Activated CD8-positive, alpha-beta memory T cell treated with anti-CD3 and anti-CD28 coated beads for 36 hours (primary cell): ENCODE measurements around the gene TUSC2. TPM values are rescaled to one million over a fixed set of nuclear protein-coding genes. Genes with fewer than 3 reads are reported as not detected.

ENCODE experiments used
- CTCF ChIA-PET: fragments of 350-600 bp; sonication (Branson Sonifier 250); formaldehyde crosslinking; loops from one replicate; lab custom pipeline; 2021; ENCODE audit warnings: antibody characterized with exemption; lab: Charles Lee
- POLR2A ChIA-PET: fragments of 350-600 bp; sonication (Branson Sonifier 250); formaldehyde crosslinking; loops from one replicate; lab custom pipeline; 2021; ENCODE audit warnings: antibody characterized with exemption; lab: Charles Lee
- total RNA-seq, 2 experiments: library from RNA; stranded (reverse); gene quantifications; one replicate each; pipeline ENCODE4 v1.2.3, GENCODE V29; 2021

Gene TUSC2
- total RNA-seq, 2 experiments from 2014 or later = 33.6 TPM

DNA sequence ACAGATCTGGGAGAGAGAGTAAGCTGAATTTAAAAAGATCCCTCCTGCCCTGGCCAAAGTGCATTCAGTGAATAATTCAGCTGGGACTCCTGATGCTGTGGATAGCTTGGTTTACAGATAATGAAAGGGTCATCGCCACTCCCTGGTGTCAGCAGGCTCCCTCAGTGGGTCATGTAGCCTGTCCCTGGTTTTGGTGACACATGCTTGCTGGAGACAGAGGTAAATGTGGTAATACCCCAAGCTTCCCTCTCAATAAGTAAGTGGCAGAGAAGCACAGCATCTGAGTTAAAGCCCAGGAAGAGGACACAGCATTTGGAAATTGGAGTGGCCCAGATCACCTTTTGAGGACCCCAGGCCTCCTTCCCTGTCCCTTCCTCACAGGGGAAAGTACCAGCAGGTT, 29.5 kb upstream of the TUSC2 start:
- CTCF ChIA-PET = interaction anchor here (1.1 to 1.8 kb wide), 2 partner anchors 10 to 16 kb away, joined by 3 to 12 read pairs; partner anchors contain the start of gene RASSF1
- POLR2A ChIA-PET = interaction anchor here (1.0 to 1.4 kb wide), 2 partner anchors 16 to 20 kb away, joined by 4 to 5 read pairs; partner anchors contain the start of gene RASSF1

DNA sequence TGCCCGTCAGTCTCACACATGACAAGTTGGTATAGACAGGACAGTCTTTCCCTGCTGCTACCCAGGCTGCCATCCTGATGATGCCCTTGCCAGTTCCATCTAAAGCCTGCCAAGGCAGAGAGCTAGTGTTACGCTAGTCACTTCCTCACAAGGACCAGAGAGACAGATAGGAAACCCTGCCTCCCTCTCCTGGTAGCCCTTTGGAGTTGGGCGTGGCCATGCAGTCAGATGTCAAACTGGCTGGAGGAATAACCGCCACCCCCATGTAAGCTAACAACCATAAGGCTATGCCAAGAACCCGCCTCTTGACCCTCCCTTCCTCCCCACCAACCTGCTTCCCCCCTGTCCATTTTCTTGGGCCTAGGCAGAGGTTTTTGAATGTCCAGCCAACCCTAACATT, 28.5 kb upstream of the TUSC2 start:
- POLR2A ChIA-PET = interaction anchor here (1.4 to 1.5 kb wide), 2 partner anchors 12 to 16 kb away, joined by 3 to 5 read pairs; partner anchors contain the start of gene RASSF1

GRCh38 chr3:50355829-50356552, 28.0 kb upstream of the TUSC2 start:
- ChIA-PET POLR2A (interaction anchor here (1.4 to 1.5 kb wide), 2 partner anchors 11 to 15 kb away, joined by 3 to 5 read pairs; partner anchors contain the start of gene RASSF1), CTCF (interaction anchor here (1.8 kb wide), 1 partner anchor 8 kb away, joined by 12 read pairs; no protein-coding TSS in a partner anchor)

More for the DNA sequence above, 28.5 kb upstream of the TUSC2 start:
- CTCF ChIA-PET = interaction anchor here (0.6 to 1.8 kb wide), 2 partner anchors 9 to 17 kb away, joined by 4 to 12 read pairs; no protein-coding TSS in a partner anchor

- ChIA-PET POLR2A (no interaction called here), CTCF (interaction anchor here (1.1 kb wide), 1 partner anchor 187 kb away, joined by 3 read pairs; no protein-coding TSS in a partner anchor)
Observed at GRCh38 chr3:50354850-50355249, 26.8 kb upstream of the TUSC2 start.

DNA sequence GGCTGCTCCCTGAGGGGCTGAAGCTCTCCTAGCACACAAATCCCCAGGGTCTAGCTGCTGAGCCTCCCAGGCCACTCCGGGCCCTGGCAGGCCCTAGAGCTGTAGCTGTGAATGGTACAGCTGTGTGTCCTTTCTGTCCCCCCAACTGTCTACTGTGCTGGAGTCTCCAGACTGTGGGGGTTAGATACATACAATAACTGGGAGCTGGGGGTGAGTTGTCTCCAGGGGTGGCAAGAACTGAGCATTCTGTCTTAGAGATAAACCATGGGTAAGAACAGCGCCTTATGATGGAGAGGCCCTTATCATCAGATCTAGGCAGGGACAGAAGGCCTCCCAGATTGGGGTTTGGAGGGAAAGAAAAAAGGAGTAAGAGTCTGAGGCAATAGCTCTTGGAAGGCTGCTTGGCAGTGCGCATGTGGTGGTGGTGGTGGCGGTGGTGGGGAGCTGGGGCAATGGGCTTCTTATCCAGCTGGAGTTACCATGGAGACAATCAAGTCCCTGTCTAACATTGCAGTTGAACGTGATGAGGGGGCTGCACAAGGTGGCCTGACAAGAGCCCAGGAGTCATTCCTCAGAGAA, 26.3 kb upstream of the TUSC2 start:
- CTCF ChIA-PET = interaction anchor here (1.1 kb wide), 1 partner anchor 188 kb away, joined by 3 read pairs; no protein-coding TSS in a partner anchor
- POLR2A ChIA-PET = interaction anchor here (1.1 kb wide), 1 partner anchor 11 kb away, joined by 3 read pairs; no protein-coding TSS in a partner anchor

- CTCF ChIA-PET = interaction anchor here (0.7 to 0.9 kb wide), 3 partner anchors 13 to 35 kb away, joined by 3 to 5 read pairs (median 4); partner anchors contain the start of gene RASSF1
Observed at GRCh38 chr3:50353245-50354004, 25.4 kb upstream of the TUSC2 start.

DNA sequence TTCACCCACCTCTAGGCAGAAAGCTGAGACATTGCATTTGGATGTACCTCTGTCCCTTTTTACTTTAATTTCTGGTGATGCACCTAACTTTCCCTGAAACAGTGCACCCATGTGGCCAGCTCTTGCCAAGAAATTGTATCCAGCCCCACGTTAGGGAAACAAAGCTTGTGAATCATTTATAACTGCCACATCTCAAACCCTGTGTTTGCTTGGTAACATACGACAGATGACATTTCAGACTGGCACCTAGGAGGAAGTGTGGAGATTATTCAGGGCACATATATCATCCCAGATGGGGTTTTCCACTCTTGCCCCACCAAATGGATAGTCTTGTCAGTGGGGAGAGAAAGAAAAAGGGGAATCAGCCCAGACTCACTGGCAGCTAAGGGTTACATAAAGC, 24.8 kb upstream of the TUSC2 start:
- CTCF ChIA-PET = interaction anchor here (0.7 to 0.9 kb wide), 3 partner anchors 12 to 35 kb away, joined by 3 to 5 read pairs (median 4); partner anchors contain the start of gene RASSF1
- POLR2A ChIA-PET = interaction anchor here (0.6 to 4.1 kb wide), 3 partner anchors 15 to 306 kb away, joined by 3 to 28 read pairs (median 4); partner anchors contain the start of gene IFRD2

More at GRCh38 chr3:50353245-50354004, 25.4 kb upstream of the TUSC2 start:
- POLR2A ChIA-PET = interaction anchor here (1.1 kb wide), 1 partner anchor 12 kb away, joined by 3 read pairs; no protein-coding TSS in a partner anchor

DNA sequence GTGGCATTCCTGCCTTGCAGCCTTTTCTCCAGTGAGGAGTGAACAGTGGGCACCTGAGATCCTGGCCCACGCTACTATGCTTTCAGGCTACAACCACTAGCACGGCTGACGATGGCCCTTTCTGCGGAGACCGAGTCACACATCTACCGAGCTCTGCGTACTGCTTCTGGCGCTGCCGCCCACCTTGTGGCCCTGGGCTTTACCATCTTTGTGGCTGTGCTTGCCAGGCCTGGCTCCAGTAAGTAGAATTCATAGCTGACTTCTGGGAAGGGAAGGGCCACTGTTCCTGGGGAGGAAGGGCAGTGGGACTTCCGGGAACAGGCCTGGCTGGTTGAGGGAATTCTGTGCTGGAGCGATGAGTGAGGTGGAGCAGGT, 23.3 kb upstream of the TUSC2 start:
- CTCF ChIA-PET = interaction anchor here (1.1 to 5.1 kb wide), 3 partner anchors 8 to 95 kb away, joined by 3 to 35 read pairs (median 4); partner anchors contain the start of gene TMEM115
- POLR2A ChIA-PET = interaction anchor here (0.9 to 4.1 kb wide), 4 partner anchors 10 to 23 kb away, joined by 3 to 28 read pairs (median 13); partner anchors contain the start of genes RASSF1 and TUSC2

DNA sequence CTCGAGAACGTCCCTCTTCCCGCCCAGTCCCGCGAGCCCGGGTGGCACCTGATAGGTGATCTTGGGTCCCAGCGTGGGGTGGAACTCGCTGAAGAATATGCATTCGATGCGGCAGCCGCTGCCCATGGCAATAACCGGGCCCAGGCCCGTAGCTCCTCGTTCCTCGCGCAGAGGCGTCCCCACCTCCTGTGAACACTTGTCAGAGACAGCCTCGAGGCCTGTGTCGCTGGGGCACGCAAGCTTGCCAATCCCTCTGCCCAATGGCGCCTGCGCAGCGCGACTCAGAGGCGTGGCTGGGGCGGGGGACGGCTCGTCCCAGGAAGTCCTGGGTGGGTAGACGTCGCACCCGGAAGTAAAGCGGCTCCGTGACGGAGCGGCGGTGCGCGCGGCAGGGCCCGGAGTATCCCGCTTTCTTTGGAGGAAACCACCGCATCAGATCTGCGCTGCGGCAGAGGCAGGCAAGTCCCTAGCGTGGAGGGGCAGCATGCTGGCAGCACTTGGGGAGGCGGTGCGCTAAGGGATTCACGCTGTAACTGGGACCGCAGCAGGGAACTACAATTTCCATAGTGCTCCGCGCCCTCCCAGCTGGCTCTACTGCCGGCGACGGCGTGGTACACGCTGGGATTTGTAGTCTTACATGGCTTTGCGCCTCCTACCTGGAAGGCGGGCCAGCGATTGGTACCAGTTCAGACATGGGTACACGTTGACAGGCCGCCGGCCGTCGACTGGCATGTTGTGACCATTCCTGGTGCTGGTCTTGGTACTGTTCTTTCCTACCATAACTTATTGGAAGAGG, 22.7 kb upstream of the TUSC2 start, which contains the start of the genes CYB561D2 and NPRL2:
CYB561D2 (plus strand) TSS at position 336 of the 796 bp plus-strand sequence. CDS start 572 bp downstream, outside the sequence.
NPRL2 (minus strand) TSS at position 249 of the 796 bp plus-strand sequence; CDS start at position 126, 123 bp downstream.
- ChIA-PET CTCF (interaction anchor here (1.1 to 5.1 kb wide), 5 partner anchors 9 to 192 kb away, joined by 3 to 35 read pairs (median 8); partner anchors contain the start of genes RASSF1 and TMEM115), POLR2A (interaction anchor here (0.5 to 4.1 kb wide), 13 partner anchors 8 to 410 kb away, joined by 3 to 28 read pairs (median 5); partner anchors contain the start of genes C3orf18, HYAL3, IFRD2 and NAA80)

DNA sequence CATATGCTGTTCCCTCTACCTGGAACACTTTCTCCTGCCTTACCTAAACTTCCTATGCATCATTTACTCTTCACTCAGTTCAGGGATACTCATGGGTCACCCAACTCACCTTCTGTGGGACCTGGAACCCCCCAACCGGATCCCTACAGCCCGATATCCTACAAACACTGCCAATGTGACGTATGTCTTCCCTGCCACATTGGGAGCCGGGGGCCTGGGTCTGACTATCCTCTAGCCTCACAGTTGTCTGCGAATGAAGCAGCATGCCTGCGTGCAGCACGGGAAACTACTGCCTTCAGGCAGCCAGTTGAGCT, 22.1 kb upstream of the TUSC2 start:
- ChIA-PET POLR2A (interaction anchor here (0.5 to 4.1 kb wide), 12 partner anchors 8 to 410 kb away, joined by 3 to 28 read pairs (median 5); partner anchors contain the start of genes C3orf18, HYAL3, IFRD2 and NAA80), CTCF (interaction anchor here (1.4 to 5.1 kb wide), 4 partner anchors 9 to 192 kb away, joined by 4 to 35 read pairs (median 9); partner anchors contain the start of genes RASSF1 and TMEM115)

DNA sequence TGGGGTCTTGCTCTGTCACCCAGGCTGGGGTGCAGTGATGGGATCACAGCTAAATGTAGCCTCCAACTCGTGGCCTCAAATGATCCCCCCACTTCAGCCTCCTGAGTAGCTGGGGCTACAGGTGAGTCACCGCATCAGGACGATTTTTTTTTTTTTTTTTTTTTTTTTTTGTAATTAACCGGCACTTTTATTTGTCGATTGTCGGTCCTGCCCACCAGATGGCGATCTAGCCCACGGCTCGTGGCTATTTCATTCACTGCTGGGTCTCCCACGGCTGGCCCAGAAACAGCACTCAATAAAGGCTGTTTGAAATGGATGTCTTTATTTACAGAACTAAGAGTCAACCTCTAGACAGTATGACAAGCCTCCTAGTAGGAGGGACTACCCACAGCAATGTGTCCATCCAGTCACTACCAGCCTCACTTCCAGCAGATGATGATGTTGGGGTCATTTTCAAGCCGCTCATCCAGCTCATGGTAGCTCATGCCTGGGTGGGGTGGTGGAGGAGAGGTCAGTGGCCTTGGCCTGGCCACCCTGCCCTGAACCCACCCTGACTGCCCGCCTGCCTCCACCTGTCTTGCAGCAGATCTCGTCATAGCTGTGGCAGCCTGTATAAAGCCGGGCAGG, 19.3 kb upstream of the TUSC2 start:
- ChIA-PET POLR2A (interaction anchor here (1.3 to 1.5 kb wide), 2 partner anchors 10 to 48 kb away, joined by 3 to 18 read pairs; partner anchors contain the start of genes HYAL3 and NAA80), CTCF (interaction anchor here (0.6 to 5.1 kb wide), 17 partner anchors 10 to 1550 kb away, joined by 3 to 35 read pairs (median 4); partner anchors contain the start of gene C3orf18)

- ChIA-PET POLR2A (interaction anchor here (0.7 kb wide), 1 partner anchor 1040 kb away, joined by 3 read pairs; the partner anchor contains the start of gene MANF), CTCF (interaction anchor here (0.9 to 5.1 kb wide), 4 partner anchors 8 to 204 kb away, joined by 3 to 35 read pairs (median 4); no protein-coding TSS in a partner anchor)
Observed at GRCh38 chr3:50345586-50346234, 17.7 kb upstream of the TUSC2 start, which contains the start of gene ZMYND10. TSS of gene ZMYND10 (minus strand) at chr3:50345732. CDS start at chr3:50345579, 153 bp downstream.

DNA sequence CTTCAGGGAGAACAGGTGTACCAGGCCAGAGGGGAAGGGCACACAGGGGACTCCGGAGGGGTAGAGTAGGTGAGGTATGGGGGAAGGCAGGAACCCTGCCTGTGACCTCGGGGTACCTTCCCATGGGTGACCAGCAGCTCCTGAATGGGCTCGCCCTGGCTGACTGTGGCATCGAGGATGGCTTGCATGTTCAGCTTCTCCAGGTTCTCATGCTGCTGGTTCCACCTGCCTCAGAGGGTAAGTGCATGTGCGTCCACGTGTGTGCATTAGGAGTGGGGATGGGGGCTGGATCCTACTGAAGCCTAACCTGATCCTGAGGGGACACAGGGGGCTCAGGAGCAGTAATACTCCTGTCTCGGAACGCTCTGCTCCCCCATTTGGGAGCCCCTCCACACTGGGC, 17.0 kb upstream of the TUSC2 start:
- POLR2A ChIA-PET = interaction anchor here (0.7 to 1.1 kb wide), 3 partner anchors 11 to 271 kb away, joined by 3 read pairs; no protein-coding TSS in a partner anchor
- CTCF ChIA-PET = interaction anchor here (0.5 to 1.2 kb wide), 4 partner anchors 8 to 1666 kb away, joined by 3 to 4 read pairs (median 3); no protein-coding TSS in a partner anchor

- ChIA-PET POLR2A (no interaction called here), CTCF (interaction anchor here (0.6 to 0.9 kb wide), 2 partner anchors 226 to 259 kb away, joined by 3 to 4 read pairs; partner anchors contain the start of gene HEMK1)
Observed at GRCh38 chr3:50342813-50343633, 15.0 kb upstream of the TUSC2 start.
